Thyroid gland (tissue), 4 donors: Measurements from ENCODE around the gene RGS11.

Source experiments
- POLR2A ChIP-seq, 2 donors: fragments of 450-650 bp; IDR thresholded peaks; one replicate each; pipeline ENCODE4 v1.6.1; 2017; ENCODE audit warnings: antibody characterized with exemption in 2 of 2, mild to moderate bottlenecking in 2 of 2, moderate library complexity in 1 of 2
- TF ChIP-seq, protein P1 (sequence below), 6 experiments: fragments of 200-600 bp in 3 of 6; fragments of 450-650 bp in 3 of 6; sonication (generic) in 3 of 6; IDR thresholded peaks; one replicate each; pipeline ENCODE4 v1.5.1; 2016 to 2019; ENCODE audit warnings: antibody characterized with exemption in 6 of 6, mild to moderate bottlenecking in 2 of 6, inconsistent platforms in 1 of 6, moderate library complexity in 1 of 6

- TF ChIP-seq, protein P1, sequence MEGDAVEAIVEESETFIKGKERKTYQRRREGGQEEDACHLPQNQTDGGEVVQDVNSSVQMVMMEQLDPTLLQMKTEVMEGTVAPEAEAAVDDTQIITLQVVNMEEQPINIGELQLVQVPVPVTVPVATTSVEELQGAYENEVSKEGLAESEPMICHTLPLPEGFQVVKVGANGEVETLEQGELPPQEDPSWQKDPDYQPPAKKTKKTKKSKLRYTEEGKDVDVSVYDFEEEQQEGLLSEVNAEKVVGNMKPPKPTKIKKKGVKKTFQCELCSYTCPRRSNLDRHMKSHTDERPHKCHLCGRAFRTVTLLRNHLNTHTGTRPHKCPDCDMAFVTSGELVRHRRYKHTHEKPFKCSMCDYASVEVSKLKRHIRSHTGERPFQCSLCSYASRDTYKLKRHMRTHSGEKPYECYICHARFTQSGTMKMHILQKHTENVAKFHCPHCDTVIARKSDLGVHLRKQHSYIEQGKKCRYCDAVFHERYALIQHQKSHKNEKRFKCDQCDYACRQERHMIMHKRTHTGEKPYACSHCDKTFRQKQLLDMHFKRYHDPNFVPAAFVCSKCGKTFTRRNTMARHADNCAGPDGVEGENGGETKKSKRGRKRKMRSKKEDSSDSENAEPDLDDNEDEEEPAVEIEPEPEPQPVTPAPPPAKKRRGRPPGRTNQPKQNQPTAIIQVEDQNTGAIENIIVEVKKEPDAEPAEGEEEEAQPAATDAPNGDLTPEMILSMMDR (IDR thresholded peaks at IDR 0.05): no peak
- TF ChIP-seq POLR2A (IDR thresholded peaks at IDR 0.05): no peak
These were observed 28.2 kb upstream of the RGS11 start for GRCh38 chr16:303760-304505.
